Renal cortical epithelial cell (primary cell): ENCODE measurements around the gene SLC49A3. TPM values are rescaled to one million over a fixed set of nuclear protein-coding genes. Genes with fewer than 3 reads are reported as not detected.
"Not testable (repeated sequence)": the region's sequence is repeated elsewhere in the genome, so short reads cannot be mapped to it uniquely, and the experiment has no call there.

Experiments used
- DNase-seq: peaks from one replicate; pipeline ENCODE4 v3.0.0-alpha.2; 2011; ENCODE audit warnings: low read depth
- total RNA-seq: library from RNA; depleted of rRNA; stranded (reverse); fragments of >200 nt; gene quantifications from 2 replicates; pipeline ENCODE4 v1.2.3, GENCODE V29; 2014

SLC49A3 gene
- total RNA-seq, 1 donor from 2014 or later, result 3.7 TPM

DNA sequence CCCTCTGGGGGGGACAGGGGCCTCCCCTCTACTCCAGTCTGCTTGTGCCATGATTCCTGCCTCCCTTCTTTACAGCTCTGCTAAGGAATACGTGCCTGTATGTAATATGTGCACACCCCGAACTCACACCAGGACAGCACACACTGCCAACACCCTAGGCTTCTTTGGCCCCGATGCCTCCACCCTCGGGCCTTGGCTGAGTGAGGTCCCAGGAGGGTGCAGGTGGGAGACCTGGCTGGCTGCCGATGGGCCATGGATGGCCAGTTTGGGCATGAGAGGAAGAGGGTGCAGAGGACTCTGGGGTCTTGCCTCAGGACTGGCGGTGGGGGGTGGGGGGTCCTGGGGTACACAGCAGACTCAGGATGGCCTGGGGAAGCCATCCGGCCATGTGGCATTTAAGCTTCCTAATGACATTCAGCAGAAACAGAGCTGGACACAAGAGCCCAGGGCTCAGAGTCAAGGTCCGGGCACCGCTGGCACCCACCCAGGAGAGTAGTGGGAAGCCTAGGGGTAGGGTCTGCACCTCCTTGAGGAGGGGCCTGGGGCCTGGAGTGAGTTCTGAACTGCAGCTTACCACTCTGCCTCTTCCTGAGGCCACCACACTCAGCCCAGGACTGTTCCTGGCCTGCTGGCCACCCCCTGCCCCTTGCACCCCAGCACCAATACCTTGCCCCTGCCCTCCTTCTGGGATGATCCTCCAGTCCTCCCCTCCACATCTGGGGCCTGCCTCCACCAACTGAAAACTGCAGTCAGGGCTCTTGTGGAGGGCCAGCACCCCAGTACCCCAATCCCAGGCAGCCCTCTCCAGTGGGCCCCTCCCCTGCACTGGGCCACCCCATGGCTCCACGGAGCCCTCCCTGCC, 14.6 kb upstream of the SLC49A3 start:
- no peak for DNase-seq

DNA sequence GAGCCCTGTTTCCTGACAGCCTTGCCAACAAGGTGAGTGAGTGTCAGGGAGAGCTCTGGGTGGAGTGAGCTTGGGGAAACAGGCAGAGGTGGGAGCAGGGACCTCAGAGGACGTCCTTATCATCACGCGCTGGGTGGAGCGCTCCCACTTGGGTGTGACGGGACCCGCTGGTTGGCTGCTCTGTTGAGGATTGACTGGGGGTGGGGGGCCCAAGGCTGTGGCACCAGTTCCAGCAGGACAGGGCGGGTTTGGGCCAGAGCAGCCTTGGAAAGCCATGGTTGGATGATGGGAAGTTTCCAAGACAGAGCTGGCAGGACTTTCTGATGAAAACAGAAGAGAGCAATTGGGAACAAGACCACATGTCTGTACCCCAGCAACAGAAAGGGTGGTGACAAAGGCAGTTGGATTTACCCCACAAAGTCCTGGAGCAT, 13.7 kb upstream of the SLC49A3 start:
- DNase-seq, result no peak

- DNase-seq, result no peak
Measured at GRCh38 chr4:700587-701264, 11.8 kb upstream of the SLC49A3 start.

GRCh38 chr4:699816-700580, 11.0 kb upstream of the SLC49A3 start:
- no peak for DNase-seq

DNA sequence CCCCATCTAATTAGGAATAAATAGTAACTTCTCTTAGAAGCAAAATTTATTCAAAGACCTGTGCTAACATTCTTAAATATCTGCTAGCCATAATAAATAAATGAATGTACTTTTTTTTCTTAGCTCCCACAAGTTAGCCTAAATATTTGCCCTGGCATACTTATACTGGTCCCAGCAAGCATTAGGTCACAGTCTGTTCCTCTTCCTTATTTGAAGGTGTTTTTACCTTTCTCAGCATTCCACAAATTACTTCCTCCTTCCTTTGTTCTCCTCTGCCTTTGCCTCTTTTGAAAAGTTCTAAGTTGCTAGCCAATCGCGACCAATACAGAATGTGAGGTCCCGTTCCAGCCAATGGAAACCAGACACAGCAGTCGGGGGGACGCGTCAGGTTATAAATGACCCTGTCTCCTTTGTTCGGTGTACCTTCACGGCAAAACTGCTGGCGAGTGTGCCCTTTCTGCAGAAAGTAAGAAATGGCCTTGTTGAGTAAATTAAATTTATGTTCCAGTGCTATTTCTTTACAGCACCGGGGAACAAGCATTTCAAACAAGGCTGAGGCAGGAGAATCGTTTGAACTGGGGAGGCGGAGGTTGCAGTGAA, 5.5 kb upstream of the SLC49A3 start:
- not testable (repeated sequence) for DNase-seq

GRCh38 chr4:692771-693554, 4.0 kb upstream of the SLC49A3 start:
- DNase-seq, result no peak

DNA sequence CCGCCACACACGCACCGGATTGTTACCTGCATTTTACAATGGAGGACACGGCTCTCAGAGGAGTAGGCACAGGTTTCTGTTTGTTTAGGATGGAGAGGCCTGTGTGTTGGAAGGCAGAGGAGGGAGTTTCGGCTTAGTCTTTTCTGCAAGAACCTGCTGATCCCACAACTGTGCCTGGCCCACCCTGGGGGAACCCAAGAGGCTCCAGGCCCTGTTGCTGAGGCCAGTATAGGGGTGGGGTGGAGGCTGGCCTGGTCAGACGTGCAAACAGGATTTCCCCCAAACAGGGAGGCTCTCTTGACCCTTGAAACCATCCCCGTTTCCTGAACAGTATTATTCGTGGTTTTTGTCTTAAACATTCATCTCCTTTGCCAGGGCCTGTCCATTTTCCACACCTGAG, 772 bp upstream of the SLC49A3 start:
- DNase-seq, result no peak

DNA sequence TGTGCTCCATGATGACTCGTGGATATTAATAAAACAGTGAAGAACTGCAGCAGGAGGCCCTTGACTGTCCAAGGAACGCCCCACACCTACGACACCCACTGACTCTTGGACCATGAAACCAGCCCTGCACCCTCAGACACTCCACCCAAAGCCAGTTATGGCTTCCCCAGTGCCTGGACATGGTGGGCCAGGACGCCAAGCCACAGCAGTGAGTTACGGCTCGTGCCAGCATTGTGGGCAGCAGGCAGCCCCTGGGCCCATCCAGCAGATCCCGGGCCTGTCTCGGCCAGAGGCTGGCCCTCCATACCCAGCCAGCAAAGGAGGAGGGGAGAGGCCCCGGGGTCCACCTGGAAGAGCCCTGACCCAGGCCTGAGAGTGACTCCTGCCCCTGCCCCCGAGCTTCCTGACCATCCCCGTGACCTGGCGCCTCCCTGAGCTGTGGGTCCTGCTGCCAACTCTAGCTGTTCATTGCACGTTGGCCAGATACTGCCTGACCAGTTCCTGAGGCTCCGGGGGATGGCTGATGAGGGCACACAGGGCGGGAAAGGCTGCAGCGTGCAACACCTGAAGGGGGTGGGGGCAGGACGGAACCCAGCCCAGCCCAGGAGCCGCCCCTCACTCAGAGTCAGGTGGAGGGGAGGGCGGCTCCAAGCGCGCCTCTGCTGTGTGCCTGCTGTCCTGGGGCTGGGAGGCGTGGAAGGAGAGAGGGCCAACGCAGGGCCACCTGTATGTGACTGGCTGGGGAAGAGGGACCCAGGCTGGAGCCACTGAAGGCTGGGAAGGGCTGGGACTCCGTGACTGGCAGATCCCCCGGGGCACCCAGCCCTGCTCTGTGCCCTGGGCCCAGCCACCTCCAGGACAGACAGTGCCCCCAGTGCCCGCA, 739 bp downstream of the SLC49A3 start:
- DNase-seq, result no peak

GRCh38 chr4:687048-687970, 1.6 kb downstream of the SLC49A3 start:
- peak; percentile 84 for DNase-seq

- no peak for DNase-seq
Measured at GRCh38 chr4:686413-687040, 2.4 kb downstream of the SLC49A3 start.

GRCh38 chr4:685679-686412, 3.1 kb downstream of the SLC49A3 start:
- no peak for DNase-seq

DNA sequence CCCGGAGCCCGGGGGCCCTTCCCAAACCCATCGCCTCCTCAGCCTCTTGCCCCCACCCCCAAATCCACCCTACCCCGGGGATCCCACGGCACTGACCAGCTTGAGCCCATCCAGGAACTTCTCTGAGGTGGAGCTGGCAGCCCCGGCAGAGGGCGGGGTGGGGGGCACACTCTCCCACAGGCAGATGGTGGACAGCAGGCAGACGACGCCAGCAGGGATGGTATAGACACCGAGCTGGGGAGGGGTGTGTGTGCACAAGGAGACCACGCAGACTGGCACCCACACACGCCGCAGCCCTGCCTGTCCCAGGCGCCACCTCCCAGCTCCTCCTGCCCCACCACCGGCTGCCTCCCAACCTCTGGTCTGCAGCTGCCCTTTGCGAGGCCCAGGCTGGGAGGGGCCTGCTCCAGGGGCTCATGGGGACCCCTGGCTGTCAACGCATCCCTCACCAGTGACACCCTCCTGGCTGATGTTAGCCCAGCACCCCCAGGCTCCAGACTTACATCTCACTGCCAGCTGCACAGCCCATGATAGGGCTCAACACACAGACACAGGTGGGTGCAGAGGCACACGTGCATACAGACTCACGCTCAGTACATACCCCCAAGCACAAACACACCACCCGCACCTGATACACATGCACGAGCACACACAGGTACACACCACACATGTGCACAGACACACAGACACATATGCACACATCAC, 4.2 kb downstream of the SLC49A3 start:
- DNase-seq, result no peak

DNA sequence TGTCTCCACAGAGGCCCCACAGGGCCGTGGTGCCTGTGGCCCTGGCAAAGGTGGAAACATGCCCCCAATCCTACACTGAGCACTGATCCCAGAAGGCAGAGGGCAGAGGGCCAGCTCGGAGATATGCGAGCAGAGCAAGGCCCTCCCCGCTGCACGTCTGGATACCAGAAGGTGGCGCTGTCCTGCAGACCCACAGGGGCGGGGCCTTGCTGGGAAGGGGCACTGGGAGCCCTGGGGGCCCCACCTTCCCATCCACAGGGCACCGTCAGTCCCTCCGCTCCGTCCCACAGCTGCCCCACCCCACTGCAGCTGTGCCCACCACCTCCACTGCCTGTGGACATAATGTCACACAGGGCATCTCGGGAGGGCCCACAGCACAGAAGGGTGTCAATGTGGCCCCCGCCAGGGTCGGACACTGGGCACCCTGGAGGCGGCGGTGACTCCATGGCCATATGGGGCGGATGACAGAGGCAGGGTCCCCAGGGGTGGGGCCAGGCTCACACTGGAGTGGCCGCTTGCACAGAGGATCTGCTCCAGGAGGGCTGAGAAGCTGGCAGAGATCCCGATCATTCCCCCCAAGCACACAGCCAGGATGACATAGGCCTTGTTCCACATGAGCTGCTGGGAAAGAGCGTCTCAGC, 4.8 kb downstream of the SLC49A3 start:
- DNase-seq, result peak; percentile 30

DNA sequence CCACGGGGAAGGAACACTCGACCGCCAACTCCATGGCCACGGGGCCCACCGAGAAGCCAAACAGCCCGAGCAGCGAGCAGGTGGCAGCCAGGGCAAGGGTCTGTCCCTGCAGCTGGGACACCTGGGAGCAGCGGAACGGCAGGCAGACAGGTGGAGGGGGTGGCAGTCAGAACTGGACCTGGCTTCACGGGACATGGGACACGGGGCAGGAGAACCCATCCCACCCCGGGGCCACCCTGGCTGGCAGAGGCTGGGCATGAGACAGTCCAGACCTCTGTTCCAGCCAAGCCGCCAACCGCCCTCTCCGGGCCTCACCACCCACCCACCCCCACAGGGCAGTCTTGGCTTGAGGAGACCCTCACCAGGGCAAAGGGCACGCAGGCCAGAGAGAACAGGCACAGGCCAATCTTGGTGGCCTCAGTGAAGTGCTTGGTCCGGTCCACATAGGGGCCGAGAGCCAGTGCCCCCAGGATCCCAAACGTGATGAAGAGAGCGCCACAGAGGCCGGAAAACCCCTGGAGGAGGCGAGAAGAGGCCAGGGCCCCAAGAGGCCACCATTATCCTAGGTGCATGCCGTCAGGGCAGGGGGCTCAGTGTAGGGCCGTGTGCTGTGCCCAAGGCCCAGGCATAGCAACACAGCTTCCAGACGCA, 5.6 kb downstream of the SLC49A3 start:
- no peak for DNase-seq

GRCh38 chr4:682490-683172, 6.3 kb downstream of the SLC49A3 start:
- no peak for DNase-seq
